Hematopoietic multipotent progenitor cell treated with erythropoietin and hydrocortisone succinate and interleukin-3 and kit ligand, for 4 days (in vitro differentiated cells): ENCODE data around the gene DNAJC13.
A peak's percentile ranks its signal among the peaks of the same experiment; 100 is the strongest.

Source experiments
- DNase-seq: peaks from one replicate; pipeline ENCODE4 v3.0.0-alpha.2; 2015

The DNAJC13 gene

GRCh38 chr3:132499071-132499470 is 81.8 kb downstream of the DNAJC13 start:
- DNase-seq = no peak

GRCh38 chr3:132503559-132503958 is 86.3 kb downstream of the DNAJC13 start:
- DNase-seq = no peak

GRCh38 chr3:132504375-132504933 is 87.2 kb downstream of the DNAJC13 start:
- DNase-seq = no peak

- DNase-seq = no peak
These were observed 90.4 kb downstream of the DNAJC13 start for GRCh38 chr3:132507657-132508056.

GRCh38 chr3:132509096-132509495 is 91.8 kb downstream of the DNAJC13 start:
- no peak for DNase-seq

GRCh38 chr3:132509506-132509905 is 92.2 kb downstream of the DNAJC13 start:
- DNase-seq = no peak

GRCh38 chr3:132513057-132513456 is 95.8 kb downstream of the DNAJC13 start:
- no peak for DNase-seq

- DNase-seq = no peak
These were observed 100.0 kb downstream of the DNAJC13 start for GRCh38 chr3:132517311-132517710.

- DNase-seq = no peak
These were observed 102.6 kb downstream of the DNAJC13 start for GRCh38 chr3:132519914-132520313.

GRCh38 chr3:132521901-132522300 is 104.6 kb downstream of the DNAJC13 start:
- no peak for DNase-seq

- no peak for DNase-seq
These were observed 105.1 kb downstream of the DNAJC13 start for GRCh38 chr3:132522353-132522752.

- no peak for DNase-seq
These were observed 113.3 kb downstream of the DNAJC13 start for GRCh38 chr3:132530624-132531023.

GRCh38 chr3:132535575-132536441 is 118.5 kb downstream of the DNAJC13 start:
- peak; percentile 85 for DNase-seq

GRCh38 chr3:132536442-132537153 is 119.3 kb downstream of the DNAJC13 start:
- peak; percentile 15 for DNase-seq

- DNase-seq = peak; percentile 18
These were observed 120.0 kb downstream of the DNAJC13 start for GRCh38 chr3:132537297-132537696.

- DNase-seq = no peak
These were observed 120.8 kb downstream of the DNAJC13 start for GRCh38 chr3:132538072-132538471.

- DNase-seq = no peak
These were observed 122.4 kb downstream of the DNAJC13 start for GRCh38 chr3:132539681-132540080.

- no peak for DNase-seq
These were observed 125.3 kb downstream of the DNAJC13 start for GRCh38 chr3:132542577-132542976.

- peak; percentile 49 for DNase-seq
These were observed 125.9 kb downstream of the DNAJC13 start for GRCh38 chr3:132543011-132543739.

GRCh38 chr3:132544130-132544529 is 126.8 kb downstream of the DNAJC13 start:
- DNase-seq = no peak

- no peak for DNase-seq
These were observed 128.2 kb downstream of the DNAJC13 start for GRCh38 chr3:132545471-132545870.

GRCh38 chr3:132549169-132549568 is 131.9 kb downstream of the DNAJC13 start:
- DNase-seq = no peak
